ENCODE results near the gene PRSS58.

Gene PRSS58, protein sequence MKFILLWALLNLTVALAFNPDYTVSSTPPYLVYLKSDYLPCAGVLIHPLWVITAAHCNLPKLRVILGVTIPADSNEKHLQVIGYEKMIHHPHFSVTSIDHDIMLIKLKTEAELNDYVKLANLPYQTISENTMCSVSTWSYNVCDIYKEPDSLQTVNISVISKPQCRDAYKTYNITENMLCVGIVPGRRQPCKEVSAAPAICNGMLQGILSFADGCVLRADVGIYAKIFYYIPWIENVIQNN

DNA sequence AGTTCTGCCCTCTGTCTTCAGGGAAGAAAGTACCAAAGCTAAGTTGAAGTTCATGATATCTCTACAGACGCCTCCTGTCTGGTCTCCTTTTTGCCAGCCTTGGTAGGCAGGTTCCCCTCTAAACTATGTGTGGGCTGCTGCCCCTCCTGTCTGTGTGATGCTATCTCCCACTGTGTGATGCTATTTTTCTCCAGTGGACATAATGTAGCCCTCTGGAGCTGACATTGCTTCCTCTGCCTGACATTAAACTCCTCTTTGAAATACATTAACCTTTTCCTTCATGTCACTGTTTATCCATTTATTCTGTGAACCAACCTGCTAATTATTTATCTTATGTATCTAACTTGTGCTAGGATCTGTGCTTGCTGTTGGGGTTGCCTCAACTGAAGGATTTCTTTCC, at the start of gene PRSS58:
Gene PRSS58 (minus strand): TSS at position 101 of the 400 bp plus-strand sequence. CDS start 351 bp downstream, outside the sequence.
- no peak for DNase-seq

DNA sequence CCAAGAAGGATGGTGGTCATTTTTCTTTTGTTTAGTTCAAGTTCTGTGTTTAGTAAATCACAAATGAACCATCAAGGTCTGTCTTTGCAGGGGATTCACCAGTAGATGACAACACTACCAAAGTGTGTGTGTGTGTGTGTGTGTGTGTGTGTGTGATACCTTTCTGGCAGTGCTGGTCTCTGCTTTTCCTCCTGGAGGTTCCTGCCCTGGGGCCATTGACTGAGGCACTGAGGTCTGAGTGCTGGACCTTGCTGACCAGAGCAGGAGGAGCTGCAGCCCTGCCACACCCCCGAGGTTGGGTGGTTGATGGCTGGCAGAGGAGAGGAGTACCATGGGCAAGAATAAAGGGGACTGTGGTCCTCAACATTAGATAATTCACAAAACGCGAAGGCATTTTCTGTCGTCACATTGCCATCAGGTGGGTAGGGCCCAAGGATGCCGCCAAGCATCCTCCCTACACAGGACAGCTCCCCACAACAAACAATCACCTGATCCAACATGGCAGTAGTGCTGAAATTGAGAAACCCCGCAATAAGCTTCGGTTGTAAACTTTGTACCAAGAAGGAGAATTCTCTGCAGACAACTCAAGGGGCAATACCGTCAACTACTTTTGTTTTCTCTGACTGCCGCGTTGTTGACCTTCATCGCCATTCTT, 49.5 kb upstream of the PRSS58 start:
- DNase-seq = no peak

DNA sequence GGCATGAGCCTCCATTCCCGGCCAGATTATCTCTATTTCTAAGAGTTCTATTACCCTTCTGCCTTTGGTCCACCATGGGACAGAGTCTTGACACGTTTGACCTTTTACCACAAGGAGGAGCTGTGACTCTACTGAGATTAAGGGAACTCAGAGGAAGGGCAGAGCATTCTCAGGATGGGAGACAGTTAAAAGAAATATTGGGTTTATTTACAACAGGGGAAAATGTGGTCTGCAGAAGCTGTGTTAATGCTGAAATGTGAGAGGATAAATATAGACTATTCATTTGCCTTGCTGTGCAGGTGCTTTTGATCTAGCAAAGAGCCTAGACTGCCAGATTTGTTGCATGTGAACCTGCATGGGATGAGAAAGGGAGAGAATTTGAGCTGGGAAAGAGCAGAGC, 45.8 kb upstream of the PRSS58 start:
- no peak for DNase-seq

DNA sequence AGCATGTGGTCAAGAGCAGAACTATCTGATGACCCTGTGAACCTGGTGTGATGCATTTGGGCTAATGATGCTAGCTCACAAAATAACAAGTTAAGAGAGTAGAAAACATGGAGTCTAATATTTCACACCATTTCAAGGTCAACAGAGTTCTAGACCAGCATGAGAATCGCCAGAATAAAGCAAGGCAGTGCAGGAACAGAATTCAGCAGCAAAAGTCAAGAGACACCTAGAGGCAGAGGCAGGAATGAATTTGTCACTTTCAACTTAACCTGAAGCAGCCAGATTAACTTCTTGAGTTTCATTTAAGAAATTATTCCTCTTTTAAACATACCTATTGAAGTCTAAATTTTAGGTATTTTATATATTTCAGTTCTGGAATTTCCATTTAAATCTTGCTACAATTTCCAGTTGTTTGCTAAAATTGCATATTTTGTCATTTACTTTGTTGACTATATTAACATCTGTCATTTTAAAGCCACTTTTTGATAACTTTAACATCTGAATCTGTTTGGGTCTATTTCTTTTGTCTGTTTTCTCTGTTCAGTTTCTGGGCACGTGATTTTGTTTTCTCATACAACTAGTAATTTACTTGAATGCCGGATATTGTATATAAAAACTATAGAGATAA, 44.2 kb upstream of the PRSS58 start:
- DNase-seq = no peak

DNA sequence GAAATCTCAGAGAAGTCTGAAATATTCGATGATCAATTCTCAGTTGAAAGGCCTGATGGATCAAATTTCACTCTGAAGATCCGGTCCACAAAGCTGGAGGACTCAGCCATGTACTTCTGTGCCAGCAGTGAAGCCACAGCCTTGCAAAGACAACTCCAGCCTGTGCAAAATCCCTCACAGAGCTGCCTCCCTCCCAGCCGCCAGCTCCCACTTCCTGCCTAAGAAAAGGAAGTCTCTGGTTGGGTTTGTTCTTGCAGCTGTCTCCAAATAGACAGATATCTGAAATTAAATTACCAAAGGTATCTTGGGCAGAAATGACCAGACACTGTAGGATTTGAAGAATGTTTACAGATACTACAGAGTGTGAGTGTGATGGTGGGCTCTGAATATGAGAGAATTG, 43.4 kb upstream of the PRSS58 start:
- no peak for DNase-seq

DNA sequence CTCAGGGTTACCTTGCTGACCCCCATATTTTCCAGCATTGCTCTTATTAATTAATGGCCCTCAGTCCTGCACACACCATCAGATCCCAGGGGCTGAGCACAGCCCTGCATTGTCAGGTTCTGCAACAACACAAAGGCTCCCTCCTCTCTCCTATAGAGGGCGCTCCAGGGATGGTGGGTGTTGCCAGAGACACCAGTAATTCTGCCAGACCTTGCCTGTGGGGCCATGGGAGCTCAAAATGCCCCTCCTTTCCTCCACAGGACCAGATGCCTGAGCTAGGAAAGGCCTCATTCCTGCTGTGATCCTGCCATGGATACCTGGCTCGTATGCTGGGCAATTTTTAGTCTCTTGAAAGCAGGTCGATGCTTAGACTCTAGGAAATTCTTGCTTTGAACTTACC, 42.8 kb upstream of the PRSS58 start:
- DNase-seq = no peak

DNA sequence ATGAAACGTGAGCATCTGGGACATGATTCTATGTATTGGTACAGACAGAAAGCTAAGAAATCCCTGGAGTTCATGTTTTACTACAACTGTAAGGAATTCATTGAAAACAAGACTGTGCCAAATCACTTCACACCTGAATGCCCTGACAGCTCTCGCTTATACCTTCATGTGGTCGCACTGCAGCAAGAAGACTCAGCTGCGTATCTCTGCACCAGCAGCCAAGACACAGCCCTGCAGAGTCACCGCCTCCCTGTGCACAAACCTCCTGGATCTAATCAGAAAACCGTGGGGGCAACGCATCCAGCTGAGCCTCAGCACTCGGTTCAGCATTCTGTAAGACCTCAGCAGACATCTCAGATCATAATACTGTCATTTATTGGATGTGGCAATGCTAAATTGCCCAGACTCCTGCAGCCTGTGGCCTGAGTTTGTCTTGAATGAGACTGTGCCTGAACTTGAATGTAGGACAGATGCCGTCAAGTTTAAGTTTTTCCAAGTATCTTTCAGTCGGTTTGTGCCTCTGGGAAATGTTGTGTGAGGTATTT, 41.5 kb upstream of the PRSS58 start:
- no peak for DNase-seq

DNA sequence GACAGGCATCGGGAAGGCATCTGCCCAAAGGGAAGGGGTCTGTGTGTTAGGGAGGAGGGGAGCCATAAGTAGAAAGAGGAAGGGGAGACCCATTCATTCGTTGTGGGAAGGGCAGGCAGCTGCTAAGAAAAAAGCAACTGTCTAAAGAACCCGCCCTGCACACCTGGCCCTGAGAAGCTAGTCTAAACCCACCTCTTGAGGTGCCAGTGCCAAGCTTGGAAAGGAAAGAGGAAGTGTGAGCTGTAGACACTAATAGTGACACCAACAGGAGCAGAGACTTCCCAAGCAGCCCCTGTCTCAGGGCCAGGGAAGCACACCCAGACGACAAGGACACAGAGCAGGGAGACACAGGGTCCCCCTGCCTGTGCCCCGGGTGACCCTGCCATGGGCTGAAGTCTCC, 40.8 kb upstream of the PRSS58 start:
- no peak for DNase-seq

DNA sequence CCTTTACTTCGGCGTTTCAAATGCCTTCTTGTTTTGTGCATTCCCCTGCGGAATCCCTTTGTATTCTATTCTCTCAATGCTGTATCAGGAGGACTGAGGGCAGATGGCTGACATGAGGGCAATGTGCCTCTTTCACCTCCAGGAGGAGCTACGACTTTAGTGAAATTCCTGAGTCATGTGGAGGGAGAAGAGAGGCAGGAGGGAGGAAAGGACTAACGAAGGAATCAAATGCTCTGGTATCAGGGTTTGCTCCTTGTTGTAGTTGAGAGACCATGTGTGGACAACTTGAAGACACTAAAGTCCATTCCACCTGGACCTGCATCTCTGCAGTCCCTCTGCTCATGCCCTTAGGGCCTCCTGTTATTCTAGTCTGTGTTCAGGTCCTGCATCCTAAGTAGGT, 40.2 kb upstream of the PRSS58 start:
- DNase-seq = no peak

DNA sequence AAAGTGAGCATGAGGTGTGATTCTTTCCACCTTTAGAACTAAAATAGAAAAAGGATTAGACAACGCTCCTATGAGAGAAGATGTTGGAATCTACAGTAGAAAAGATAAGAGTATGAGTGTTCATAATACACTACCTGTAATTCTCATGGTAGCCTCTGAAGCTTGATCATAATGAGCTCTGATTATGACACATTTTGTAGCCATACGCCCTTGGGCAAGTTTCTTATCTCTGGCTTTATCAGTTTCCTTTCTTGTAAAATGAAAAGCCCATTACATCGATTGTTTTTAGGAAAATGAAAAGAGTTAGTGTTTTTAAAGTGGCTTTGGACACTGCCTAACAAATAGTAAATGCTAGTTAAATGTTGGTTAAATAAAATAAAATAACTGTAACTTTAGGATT, 22.4 kb upstream of the PRSS58 start:
- DNase-seq = no peak

DNA sequence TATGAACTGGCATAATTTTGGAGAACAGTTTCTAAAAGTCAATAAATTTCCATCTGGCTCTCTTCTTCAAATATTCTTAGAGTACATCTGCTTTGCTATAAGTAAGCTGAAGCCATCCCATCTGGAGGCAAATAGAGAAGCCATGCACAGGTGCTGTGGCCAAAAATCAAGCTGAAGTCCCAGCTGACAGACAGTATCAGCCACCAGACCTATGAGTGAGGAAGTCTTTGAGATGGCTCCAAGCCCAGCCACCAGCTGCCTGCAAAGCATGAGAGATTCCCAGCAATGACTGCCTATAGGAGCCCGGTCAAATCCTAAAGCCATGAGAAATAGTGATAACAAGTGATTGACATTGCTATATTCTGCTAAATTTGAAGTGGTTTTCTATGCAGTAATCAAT, 21.7 kb upstream of the PRSS58 start:
- DNase-seq = no peak

DNA sequence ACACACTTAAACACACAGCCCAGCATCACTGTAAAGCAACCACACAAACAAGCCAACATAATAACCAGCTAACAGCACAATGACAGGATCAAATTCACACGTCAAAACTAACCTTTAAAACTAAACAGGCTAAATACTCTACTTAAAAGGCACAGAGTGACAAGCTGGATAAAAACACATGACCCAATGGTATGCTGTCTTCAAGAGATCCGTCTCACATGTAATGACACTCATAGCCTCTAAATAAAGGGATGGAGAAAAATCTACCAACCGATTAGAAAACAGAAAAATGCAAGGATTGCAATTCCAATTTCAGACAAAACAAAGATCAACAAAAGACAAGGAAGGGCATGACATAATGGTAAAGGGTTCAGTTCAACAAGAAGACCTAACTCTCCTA, 17.2 kb upstream of the PRSS58 start:
- DNase-seq = no peak

DNA sequence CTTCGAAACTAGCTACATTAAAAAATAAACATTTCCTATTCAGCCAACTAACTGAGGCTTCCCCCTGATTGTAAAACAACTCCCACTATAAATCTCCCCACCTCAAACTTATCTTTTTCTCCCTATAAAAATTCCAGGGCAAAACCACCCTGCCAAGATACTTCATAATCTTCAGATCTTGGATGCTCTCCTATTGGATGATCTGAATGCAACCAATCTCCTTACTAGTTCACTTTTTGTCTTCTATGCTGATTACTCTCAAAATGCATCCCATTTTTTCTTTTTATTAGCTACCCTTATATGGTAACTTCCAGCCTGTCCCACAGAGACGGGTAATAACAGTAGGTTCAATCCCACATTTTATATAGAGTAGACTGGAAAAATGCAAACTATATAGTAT, 15.0 kb upstream of the PRSS58 start:
- no peak for DNase-seq

DNA sequence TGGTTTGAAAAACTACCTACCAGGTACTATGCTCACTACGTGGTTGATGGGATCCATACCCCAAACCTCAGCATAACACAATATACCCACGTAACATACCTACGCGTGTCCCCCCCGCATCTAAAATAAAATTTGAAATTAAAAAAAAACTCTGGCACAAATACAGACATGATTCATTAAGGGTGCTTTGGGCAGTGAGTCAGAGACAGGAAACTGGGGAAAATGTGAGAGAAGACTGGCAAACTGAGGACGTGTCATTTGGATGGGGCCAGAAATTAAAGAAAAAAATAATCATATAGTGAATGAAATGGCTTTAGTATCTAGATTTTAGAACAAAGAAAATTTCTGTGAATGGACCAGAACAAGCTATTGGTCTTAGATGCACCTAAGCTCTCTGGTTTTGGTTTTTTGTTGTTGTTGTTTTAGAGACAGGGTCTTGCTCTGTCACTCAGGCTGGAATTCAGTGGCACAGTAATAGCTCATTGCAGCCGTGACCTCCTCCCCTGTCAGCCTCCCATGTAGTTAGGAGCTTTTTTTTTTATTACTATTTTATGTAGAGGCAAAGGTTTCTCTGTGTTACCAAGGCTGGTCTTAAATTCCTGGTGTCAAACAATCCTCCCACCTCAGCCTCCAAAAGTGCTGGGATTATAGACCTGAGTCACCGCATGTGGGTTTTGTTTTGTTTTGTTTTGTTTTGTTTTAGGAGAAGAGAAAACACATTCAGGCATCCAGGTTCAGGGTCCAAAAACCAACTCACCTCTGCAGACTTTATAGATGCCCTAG, 5.9 kb upstream of the PRSS58 start:
- DNase-seq = no peak

DNA sequence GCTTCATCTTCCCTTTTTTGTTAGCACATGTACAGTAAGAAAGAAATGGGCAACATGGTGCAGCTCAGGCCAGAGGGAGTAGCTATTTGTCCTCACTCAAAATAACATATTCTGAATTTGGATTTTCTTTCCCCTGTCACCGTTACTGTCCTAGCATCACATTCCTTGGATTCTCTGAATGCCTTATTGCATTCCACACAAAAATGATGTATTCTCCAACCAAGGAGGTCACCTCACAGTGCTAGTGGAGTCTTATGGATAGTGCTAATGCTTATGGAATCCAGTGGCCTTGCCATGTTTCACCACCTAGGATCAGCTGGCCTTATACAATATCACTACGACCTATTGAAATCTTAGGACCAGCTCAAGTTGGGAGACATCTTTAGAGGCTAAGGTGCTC, 7.2 kb downstream of the PRSS58 start:
- DNase-seq = no peak

DNA sequence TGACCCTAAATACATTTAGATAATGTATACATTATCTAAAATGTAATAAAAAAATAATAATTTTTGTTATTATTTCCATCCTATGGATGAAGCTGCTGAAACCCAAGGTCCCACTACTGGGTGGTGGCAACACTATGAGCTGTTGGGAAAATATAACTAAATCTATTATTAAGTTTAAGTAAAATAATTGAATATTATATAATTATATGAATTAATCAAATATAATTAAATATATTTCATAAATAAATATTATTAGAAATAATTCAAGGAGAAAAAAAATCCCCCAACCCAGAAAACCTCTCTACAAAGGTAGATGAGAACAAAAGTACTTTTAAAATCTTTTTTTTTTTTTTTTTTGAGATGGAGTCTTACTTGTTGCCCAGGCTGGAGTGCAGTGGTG, 7.9 kb downstream of the PRSS58 start:
- no peak for DNase-seq

DNA sequence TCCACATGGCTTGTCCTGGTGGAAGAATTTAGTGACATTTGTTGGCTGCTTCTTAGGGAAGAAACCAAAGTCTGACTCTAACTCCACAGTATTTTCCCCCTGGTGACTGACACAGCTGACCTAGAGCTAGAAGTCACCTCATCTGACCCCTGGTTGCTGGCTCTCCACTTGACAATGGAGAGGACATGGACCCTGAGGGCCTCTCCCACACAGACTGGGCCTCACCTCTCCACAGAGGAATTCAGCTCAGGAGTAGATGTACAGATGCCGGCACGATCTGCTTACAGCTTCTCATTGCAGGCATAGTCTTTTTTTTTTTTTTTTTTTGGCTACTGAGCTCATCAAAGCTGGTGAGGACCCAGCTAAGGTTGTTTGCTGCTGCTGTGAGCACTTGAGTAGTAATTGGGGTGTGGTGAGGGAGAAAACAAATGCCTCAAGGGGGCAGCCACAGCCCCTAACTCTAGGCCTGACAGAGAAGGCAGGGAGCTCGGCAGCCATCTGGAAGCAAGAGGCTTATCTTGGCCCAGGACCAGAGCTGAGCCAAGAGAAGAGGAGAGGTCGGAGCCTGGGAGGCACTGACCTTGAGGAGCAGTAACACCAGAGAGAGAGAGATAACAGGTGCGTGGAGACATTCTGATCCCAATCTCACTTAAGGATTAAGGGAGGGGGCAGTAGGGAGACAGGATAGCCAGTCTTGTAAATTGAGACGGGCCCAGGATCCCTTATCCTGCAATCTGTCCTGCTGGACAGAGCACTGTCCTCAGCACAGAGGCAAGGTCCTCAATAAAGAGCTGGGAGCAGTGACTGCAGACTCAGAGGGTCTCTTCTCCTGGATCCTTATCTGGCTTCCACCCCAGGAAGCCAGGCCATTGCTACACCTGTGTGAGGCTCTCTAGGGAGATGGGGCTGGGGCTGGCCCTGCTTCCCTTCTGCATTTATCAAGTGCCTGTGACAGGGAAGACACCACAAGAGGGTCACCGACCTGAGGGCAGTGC, 9.4 kb downstream of the PRSS58 start:
- DNase-seq = no peak

DNA sequence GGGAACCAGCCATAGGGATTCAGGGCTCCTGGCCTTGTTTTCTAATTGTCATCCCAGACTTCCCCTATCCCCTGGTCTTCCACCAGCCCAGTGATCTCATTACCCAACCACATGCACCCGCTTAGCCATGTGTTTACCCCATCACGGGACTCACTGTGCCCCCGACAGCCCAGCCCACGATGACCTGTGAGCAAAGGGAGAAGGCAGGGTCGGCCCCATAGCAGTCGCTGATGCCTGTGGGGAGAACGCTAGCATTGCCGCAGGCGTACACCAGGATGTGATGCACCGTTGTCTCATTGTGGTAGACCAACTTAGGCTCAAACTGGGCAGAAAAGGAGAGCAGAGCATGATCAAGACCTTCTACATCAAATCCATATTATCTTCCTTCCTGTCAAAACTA, 14.0 kb downstream of the PRSS58 start:
- DNase-seq = no peak

DNA sequence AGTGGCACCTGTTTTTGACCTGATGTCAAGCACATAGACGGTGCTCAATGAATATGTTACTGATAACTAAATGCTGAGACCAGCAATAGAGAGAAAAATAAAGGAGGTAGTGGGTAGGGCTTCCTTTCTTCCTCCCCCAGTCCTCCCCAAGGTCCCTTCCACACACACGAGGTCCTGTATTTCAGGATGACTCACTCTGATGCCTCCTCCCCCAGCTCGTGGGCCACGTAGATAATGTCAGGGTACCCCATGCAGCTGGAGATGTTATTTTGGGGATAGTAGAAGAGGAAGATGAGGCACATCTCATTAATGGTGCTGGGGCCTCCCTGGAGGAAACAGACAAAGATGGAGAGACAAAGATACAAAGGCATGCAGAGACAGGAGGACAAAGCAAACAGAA, 17.3 kb downstream of the PRSS58 start:
- DNase-seq = no peak

DNA sequence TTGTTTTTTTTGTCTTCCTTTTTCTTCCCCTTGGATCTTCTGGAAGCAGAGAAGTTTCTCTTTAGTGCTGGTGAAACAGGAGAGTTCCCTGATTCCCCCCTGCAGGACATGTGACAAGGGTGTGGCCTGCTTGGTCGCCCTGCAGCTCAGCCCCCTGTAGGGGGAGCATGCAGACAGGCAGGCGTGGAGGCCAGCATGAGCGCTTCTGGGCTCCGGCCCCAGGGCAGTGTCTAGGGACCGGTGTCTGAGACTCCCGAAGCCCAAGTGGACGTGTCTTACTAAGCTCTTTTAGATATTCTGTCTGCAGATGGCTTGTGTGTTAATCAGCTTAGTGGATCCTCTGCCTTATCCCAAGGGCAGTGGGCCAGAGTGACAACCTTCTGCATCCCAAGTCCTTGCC, 26.1 kb downstream of the PRSS58 start:
- no peak for DNase-seq

DNA sequence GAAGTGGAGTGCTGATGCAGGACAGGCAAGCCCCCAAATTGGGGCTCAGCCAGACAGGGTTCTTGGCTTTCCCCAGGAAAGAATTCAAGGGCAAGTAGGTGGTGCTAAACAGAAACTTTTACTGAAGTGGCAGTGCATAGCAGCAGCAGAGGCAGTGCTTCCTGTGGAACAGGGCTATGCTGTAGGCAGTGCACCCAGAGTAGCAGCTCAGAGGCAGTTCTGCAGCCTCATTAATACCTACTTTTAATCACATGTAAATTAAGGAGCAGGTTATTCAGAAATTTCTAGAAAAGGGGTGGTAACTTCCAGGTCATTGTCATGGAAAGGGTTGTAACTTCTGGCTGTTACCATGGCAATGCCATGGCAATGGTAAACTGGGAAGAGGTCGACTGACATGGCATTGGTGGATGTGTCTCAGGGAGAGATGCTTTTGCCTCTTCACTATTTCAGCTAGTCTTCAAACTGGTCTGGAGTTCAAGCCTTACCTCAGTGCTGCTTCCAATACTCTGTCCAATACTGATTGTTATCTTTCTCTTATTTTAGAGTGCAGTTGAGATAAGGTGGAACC, 29.2 kb downstream of the PRSS58 start:
- no peak for DNase-seq
